A549 (cell line): ENCODE measurements around the gene FBXO5.

Source experiments
- CBX8 ChIP-seq: fragments of 200-600 bp; sonication (generic); IDR thresholded peaks from 2 replicates; pipeline ENCODE4 v1.6.1; 2016
- JUN ChIP-seq, 2 experiments: fragments of >200 bp; sonication (Bioruptor Twin); formaldehyde crosslinking; IDR thresholded peaks; 2 replicates in 1 of 2; 3 replicates in 1 of 2; pipeline ENCODE4 v1.6.1; 2016 to 2017
- KDM5A ChIP-seq: fragments of 200-600 bp; sonication (generic); IDR thresholded peaks from 2 replicates; pipeline ENCODE4 v1.6.1; 2016; ENCODE audit warnings: antibody characterized with exemption, mild to moderate bottlenecking
- POLR2A ChIP-seq: IDR thresholded peaks from 2 replicates; pipeline ENCODE4 v1.6.1; 2012; ENCODE audit warnings: mild to moderate bottlenecking, low read length
- RCOR1 ChIP-seq: fragments of 150-350 bp; IDR thresholded peaks from 2 replicates; pipeline ENCODE4 v1.6.1; 2014; ENCODE audit warnings: antibody characterized with exemption, low read length, low read depth
- TF ChIP-seq, protein P1 (sequence below): fragments of >200 bp; sonication (Bioruptor Twin); formaldehyde crosslinking; IDR thresholded peaks from 3 replicates; pipeline ENCODE4 v1.5.1; 2016

DNA sequence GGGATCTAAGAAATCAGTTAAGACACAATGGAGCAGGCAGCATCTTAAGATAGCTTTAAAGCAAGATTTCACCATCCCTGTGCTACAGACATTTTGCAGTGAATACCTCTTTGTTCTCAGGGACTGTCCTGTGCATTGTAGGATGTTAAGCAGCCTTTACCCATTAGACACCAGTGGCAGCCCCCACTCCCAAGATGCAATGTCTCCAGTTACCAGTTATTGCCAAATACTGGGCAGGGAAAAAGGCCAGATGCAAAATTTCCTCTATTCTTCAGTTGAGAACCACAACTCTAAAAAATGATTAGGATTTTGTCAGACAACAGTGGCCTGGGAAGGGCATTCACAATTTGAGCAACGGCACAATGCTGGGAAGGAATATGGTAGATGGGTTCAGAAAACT, 6.1 kb downstream of the FBXO5 start:
- TF ChIP-seq POLR2A (no peak), JUN (IDR thresholded peaks at IDR 0.05) (no peak), RCOR1 (no peak), KDM5A (no peak), CBX8 (no peak)
- TF ChIP-seq, protein P1, sequence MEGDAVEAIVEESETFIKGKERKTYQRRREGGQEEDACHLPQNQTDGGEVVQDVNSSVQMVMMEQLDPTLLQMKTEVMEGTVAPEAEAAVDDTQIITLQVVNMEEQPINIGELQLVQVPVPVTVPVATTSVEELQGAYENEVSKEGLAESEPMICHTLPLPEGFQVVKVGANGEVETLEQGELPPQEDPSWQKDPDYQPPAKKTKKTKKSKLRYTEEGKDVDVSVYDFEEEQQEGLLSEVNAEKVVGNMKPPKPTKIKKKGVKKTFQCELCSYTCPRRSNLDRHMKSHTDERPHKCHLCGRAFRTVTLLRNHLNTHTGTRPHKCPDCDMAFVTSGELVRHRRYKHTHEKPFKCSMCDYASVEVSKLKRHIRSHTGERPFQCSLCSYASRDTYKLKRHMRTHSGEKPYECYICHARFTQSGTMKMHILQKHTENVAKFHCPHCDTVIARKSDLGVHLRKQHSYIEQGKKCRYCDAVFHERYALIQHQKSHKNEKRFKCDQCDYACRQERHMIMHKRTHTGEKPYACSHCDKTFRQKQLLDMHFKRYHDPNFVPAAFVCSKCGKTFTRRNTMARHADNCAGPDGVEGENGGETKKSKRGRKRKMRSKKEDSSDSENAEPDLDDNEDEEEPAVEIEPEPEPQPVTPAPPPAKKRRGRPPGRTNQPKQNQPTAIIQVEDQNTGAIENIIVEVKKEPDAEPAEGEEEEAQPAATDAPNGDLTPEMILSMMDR = no peak
